GM23248 (cell line): ENCODE data around the gene HPRT1.

ENCODE experiments used
- EZH2 ChIP-seq: fragments of 200-600 bp; sonication (generic); IDR thresholded peaks from 2 replicates; pipeline ENCODE4 v1.6.1; 2018; ENCODE audit warnings: antibody characterized with exemption, mild to moderate bottlenecking; ENCODE audit not compliant: insufficient read depth, poor library complexity, severe bottlenecking
- EZH2phosphoT487 ChIP-seq: fragments of 200-600 bp; sonication (generic); IDR thresholded peaks from 2 replicates; pipeline ENCODE4 v1.6.1; 2018; ENCODE audit warnings: antibody characterized with exemption, moderate library complexity, mild to moderate bottlenecking, low read depth; ENCODE audit not compliant: insufficient read depth

- no peak for TF ChIP-seq EZH2phosphoT487
- no peak for TF ChIP-seq EZH2
These were observed 83.3 kb downstream of the HPRT1 start for GRCh38 chrX:134543288-134543687.
